Measurements from ENCODE around the gene TLK2. TPM values are rescaled to one million over a fixed set of nuclear protein-coding genes. Genes with fewer than 3 reads are reported as not detected.

The TLK2 gene
- total RNA-seq, 1 donor from 2014 or later, result 45.5 TPM

Other genes with a start within 250 kb of the TLK2 start
- gene EFCAB3, start 98.3 kb upstream of the TLK2 start, total RNA-seq, result 0.11 TPM in 1 of 2 replicates, not detected in the other
- 31.9 and 32.3 TPM in 2 replicates for gene METTL2A, start 54.9 kb upstream of the TLK2 start, total RNA-seq
- 3.1 and 3.7 TPM in 2 replicates for gene MRC2, start 148.8 kb downstream of the TLK2 start, total RNA-seq

All from activated T-helper 2 cell treated with anti-CD3 and anti-CD28 coated beads, Interferon-gamma antibody, Interleukin-2, Interleukin-4, amounts not matched to agents 10 μg/mL and 5 μg/mL and 100 μg/mL, durations not matched to agents 14 hours and 24 hours and 36 hours (primary cell).